Adipocyte (in vitro differentiated cells): Measurements from ENCODE around the gene NTMT1.
"Not testable (repeated sequence)": the region's sequence is repeated elsewhere in the genome, so short reads cannot be mapped to it uniquely, and the experiment has no call there.

ENCODE experiments used
- DNase-seq: peaks from one replicate; pipeline ENCODE4 v3.0.0-alpha.2; 2015; ENCODE audit warnings: low read depth
- H3K27me3 ChIP-seq: replicated peaks from 2 replicates; pipeline ENCODE4 v1.7.0; 2013; ENCODE audit warnings: mild to moderate bottlenecking, low read length, moderate library complexity; ENCODE audit not compliant: control insufficient read depth, insufficient read depth
- H3K36me3 ChIP-seq: 2 replicates; pipeline ENCODE4 v1.7.0; 2013; ENCODE audit warnings: low read length, mild to moderate bottlenecking, moderate library complexity; ENCODE audit not compliant: control insufficient read depth, insufficient read depth, severe bottlenecking
- H3K4me1 ChIP-seq: 2 replicates; pipeline ENCODE4 v1.7.0; 2013; ENCODE audit warnings: mild to moderate bottlenecking, low read length, moderate library complexity; ENCODE audit not compliant: control insufficient read depth, insufficient read depth
- H3K4me3 ChIP-seq: 2 replicates; pipeline ENCODE4 v1.7.0; 2013; ENCODE audit warnings: mild to moderate bottlenecking, low read length, moderate library complexity
- H3K9ac ChIP-seq: 2 replicates; pipeline ENCODE4 v1.7.0; 2013; ENCODE audit warnings: mild to moderate bottlenecking, low read length, moderate library complexity
- H3K9me3 ChIP-seq: 2 replicates; pipeline ENCODE4 v1.7.0; 2013; ENCODE audit warnings: mild to moderate bottlenecking, low read length, moderate library complexity; ENCODE audit not compliant: control insufficient read depth

Gene NTMT1

DNA sequence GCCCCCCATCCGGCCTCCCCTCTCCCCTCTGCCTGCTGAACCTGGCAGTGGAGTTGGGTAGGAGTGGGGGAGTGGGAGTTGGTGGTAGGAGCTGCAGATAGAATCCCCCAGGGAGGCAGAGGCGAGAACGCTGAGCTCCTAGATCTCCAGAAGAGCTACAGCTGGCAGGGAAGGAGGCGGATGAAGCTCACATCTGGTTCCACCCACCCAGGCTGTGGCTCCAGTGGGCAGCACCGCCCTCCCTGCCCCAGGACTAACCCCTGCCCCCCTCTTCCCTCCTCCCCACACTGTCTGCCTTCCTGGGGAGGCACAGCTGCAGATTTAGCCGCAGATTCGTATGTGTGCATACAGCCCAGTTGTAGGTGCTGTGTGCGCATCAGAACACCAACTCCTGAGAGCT is 39.3 kb upstream of the NTMT1 start:
- no peaks in the 10 kb centered on the region for H3K36me3 ChIP-seq
- no peak for DNase-seq
- H3K4me3 ChIP-seq: no peak overlapping the region
- no peaks in the 10 kb centered on the region for H3K9me3 ChIP-seq
- H3K27me3 ChIP-seq: no peaks in the 10 kb centered on the region
- peaks cover 5% of the 10 kb centered on the region for H3K4me1 ChIP-seq
- no peak overlapping the region for H3K9ac ChIP-seq

DNA sequence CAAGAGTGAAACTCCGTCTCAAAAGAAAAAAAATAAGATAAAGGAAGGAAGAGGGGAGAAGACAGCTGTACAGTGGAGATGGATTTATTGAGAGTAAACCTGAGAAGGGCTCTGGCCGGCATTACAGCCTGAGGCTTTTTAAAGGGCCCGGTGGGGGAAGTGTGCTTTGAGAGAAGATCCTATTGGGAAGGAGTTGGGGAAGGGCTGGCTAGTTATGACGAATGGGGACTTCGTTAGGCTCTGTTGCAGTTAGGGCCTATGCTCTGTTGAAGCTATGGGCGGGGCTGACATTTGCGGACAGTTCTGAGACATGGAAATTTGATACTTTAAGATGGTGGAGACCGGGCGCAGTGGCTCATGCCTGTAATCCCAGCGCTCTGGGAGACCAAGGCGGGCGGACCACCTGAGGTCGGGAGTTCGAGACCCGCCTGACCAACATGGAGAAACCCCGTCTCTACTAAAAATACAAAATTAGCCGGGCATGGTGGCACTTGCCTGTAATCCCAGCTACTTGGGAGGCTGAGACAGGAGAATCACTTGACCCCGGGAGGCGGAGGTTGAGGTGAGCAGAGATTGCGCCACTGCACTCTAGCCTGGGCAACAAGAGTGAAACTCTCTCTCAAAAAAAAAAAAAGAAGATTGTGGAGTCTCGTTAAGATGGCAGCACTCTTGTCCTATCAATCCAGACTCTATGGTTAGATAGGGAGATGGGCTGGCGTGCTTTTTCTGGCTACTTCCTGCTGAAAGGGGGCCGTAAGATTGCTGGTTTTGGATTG is 38.3 kb upstream of the NTMT1 start:
- Histone ChIP-seq H3K36me3 (no peaks in the 10 kb centered on the region), H3K4me1 (peaks cover 5% of the 10 kb centered on the region), H3K9ac (no peak overlapping the region), H3K4me3 (no peak overlapping the region), H3K9me3 (no peaks in the 10 kb centered on the region), H3K27me3 (no peaks in the 10 kb centered on the region)
- DNase-seq: no peak

DNA sequence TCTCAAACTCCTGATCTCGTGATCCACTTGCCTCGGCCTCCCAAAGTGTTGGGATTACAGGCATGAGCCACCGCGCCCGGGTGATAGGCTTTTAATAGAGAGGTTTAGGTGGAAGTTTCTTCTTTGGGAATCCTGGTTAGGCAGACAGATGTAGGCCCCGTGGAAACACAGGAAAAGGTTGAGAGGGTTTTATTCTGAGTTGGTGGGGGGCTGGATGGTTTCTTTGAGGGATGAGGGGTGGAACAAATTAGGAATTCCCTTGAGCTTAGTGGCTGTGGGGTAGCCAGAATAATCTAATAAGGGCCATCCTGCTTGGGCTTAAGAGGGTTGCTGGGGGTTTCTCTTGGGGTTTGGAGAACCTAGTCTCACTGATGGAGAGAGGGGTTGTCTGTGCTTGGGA is 35.5 kb upstream of the NTMT1 start:
- no peaks in the 10 kb centered on the region for H3K36me3 ChIP-seq
- no peaks in the 10 kb centered on the region for H3K9me3 ChIP-seq
- H3K27me3 ChIP-seq: no peaks in the 10 kb centered on the region
- no peak for DNase-seq
- no peak overlapping the region for H3K9ac ChIP-seq
- H3K4me1 ChIP-seq: no peaks in the 10 kb centered on the region
- no peak overlapping the region for H3K4me3 ChIP-seq

DNA sequence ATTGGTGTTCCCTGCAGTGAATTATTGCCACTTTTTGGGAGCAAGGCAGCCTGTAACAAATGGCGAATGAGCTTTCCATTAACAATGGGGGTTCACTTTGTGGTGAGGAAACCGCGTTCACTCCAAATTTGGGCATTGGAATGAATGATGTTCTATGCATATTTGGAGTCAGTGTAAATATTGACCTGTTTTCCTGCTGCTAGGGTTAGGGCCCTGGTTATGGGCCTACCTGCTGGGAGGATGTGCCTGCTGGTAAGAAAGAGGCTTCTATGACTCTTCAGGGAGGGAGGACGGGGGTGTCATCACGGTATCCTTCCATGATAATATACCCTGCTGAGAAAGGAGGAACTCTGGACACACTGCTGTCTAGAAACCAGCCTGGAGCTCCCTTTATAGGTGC is 34.0 kb upstream of the NTMT1 start:
- DNase-seq: no peak

DNA sequence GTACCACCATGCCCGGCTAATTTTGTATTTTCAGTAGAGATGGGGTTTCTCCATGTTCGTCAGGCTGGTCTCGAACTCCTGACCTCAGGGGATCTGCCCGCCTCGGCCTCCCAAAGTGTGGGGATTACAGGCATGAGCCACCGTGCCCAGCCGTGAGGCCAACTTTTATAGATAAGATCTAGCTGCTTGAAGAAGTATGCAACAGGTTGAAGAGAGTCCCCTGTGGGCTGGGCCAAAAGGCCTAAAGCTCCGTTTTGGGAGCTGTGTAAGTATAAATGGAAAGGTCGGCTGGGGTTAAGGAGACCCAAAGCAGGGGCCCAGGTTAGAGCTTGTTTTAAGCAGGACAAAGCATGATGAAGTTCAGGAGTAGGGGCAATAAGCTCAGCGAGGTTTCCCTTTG is 33.2 kb upstream of the NTMT1 start:
- H3K4me1 ChIP-seq, H3K27me3 ChIP-seq: not testable (repeated sequence)

More for the DNA sequence above, 34.0 kb upstream of the NTMT1 start:
- no peaks in the 10 kb centered on the region for H3K4me1 ChIP-seq
- H3K9me3 ChIP-seq: no peaks in the 10 kb centered on the region
- H3K9ac ChIP-seq: no peak overlapping the region
- no peaks in the 10 kb centered on the region for H3K36me3 ChIP-seq
- no peak overlapping the region for H3K4me3 ChIP-seq
- H3K27me3 ChIP-seq: no peaks in the 10 kb centered on the region

DNA sequence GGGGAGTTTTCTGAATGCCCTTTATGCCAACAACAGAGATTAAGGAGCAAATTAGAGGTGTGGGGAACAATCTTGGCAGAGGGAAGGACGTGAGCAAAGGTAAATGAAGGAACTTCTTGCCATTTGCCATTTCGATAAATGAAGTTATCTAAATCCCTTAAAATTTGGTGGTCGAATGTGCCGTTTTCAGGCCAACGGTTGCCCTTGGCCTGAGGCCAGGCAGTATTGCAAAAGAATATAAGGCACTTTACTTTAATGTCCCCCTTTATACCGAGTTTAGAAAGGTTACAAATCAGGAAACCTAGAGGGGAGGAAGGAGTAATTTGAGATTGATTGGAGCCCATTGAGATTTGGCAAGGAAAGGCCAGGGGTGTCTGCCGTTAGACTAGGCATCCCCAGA is 31.3 kb upstream of the NTMT1 start:
- Histone ChIP-seq H3K4me1 (peaks cover 5% of the 10 kb centered on the region), H3K27me3 (no peaks in the 10 kb centered on the region), H3K9ac (no peak overlapping the region), H3K36me3 (no peaks in the 10 kb centered on the region), H3K4me3 (no peak overlapping the region), H3K9me3 (no peaks in the 10 kb centered on the region)
- DNase-seq: no peak

More for the DNA sequence above, 33.2 kb upstream of the NTMT1 start:
- not testable (repeated sequence) for H3K4me3 ChIP-seq, DNase-seq, H3K36me3 ChIP-seq, H3K9me3 ChIP-seq, H3K9ac ChIP-seq

DNA sequence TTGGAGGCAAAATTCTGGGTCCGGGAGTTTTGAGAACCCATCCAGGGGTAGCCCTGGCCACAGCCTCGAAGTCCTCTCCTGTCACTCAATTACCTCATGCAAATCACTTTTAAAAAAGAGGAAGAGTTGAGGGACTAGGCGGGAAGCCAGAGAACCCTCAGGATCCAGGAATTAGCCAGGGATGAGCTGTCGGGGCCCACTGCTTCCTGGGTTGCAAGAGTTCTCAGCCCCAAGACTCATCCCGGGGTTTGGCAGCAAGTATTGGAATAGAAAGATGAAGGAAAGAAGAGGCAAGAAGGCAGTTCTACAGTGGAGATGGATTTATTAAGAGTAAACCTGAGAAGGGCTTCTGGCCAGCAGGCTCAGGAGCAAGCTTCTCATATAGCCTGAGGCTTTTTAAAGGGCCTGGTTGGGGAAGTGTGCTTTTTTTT is 30.6 kb upstream of the NTMT1 start:
- no peaks in the 10 kb centered on the region for H3K36me3 ChIP-seq
- no peak overlapping the region for H3K4me3 ChIP-seq
- DNase-seq: peak; percentile 54
- H3K9ac ChIP-seq: no peak overlapping the region
- H3K9me3 ChIP-seq: no peaks in the 10 kb centered on the region
- H3K27me3 ChIP-seq: no peaks in the 10 kb centered on the region
- H3K4me1 ChIP-seq: peaks cover 5% of the 10 kb centered on the region

DNA sequence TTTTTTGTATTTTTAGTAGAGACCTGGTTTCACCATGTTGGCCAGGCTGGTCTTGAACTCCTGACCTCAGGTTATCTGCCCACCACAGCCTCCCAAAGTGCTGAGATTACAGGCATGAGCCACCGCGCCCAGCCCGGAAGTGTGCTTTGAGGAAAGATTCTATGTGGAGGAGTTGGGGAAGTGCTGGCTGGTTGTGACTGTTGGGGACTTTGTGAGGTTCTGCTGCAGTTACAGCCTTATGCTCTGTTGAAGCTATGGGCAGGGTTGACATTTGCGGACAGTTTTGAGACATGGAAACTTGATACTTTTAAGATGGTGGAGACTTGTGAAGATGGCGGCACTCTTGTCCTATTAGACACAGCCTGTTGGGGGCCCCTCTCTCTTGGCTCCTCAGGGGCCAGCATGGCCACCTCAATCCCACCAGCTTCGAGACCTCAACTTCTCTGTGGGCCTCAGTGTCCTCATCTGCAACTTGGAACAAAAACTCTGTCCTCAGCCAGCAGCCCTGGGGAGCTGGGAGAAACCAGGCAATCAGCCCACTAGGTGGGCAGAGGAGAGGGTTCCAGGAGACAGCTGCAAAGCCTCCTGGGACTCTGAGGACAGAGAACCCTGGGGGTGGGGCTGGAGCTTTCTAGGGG is 29.9 kb upstream of the NTMT1 start:
- no peak overlapping the region for H3K4me3 ChIP-seq

DNA sequence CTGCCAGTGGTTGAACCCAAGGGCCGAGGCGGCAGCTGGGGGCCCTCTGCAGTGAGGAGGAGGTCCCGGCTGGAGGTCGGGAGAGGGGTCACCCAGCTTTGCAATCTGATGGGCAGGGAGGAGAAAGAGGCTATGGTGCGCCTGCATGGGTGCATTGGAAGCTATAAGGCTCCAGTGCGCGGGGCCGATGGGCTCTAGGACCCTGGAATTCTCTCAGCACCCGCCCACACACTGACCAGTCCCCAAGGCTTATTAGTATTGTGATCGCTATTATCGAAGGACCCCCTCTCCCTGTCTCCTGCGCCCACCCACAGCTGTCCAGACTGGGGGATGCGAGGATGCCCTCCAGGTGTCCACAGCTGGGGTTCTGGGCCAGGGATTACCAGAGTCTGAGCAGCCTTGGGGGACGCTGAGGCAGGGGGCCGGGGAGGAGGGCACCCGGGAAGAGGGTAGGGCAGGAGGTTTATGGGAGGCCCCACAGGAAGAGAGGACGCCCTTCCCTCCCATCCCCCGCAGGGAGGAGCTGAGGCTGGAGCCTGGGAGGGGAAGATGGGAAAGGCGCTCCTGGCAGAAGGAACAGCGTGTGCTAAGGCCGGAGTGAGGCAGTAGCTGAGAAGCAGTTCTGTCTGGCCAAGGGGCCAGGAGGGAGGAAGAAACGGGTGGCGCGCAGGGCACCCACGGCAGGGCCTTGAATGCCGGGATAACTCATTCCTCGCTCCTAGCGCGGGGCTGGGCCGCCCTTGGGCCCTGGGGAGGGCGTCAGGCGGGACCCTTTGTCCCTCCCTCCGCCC is 29.2 kb upstream of the NTMT1 start:
- H3K9ac ChIP-seq: peak overlapping the region; percentile 70
- no peaks in the 10 kb centered on the region for H3K27me3 ChIP-seq
- H3K4me3 ChIP-seq: no peak overlapping the region
- H3K4me1 ChIP-seq: peaks cover 5% of the 10 kb centered on the region
- peak; percentile 73 for DNase-seq
- H3K9me3 ChIP-seq: no peaks in the 10 kb centered on the region
- no peaks in the 10 kb centered on the region for H3K36me3 ChIP-seq

More for the DNA sequence above, 29.9 kb upstream of the NTMT1 start:
- H3K27me3 ChIP-seq: no peaks in the 10 kb centered on the region
- H3K9ac ChIP-seq: no peak overlapping the region
- peaks cover 5% of the 10 kb centered on the region for H3K4me1 ChIP-seq
- no peaks in the 10 kb centered on the region for H3K36me3 ChIP-seq
- H3K9me3 ChIP-seq: no peaks in the 10 kb centered on the region
- no peak for DNase-seq

DNA sequence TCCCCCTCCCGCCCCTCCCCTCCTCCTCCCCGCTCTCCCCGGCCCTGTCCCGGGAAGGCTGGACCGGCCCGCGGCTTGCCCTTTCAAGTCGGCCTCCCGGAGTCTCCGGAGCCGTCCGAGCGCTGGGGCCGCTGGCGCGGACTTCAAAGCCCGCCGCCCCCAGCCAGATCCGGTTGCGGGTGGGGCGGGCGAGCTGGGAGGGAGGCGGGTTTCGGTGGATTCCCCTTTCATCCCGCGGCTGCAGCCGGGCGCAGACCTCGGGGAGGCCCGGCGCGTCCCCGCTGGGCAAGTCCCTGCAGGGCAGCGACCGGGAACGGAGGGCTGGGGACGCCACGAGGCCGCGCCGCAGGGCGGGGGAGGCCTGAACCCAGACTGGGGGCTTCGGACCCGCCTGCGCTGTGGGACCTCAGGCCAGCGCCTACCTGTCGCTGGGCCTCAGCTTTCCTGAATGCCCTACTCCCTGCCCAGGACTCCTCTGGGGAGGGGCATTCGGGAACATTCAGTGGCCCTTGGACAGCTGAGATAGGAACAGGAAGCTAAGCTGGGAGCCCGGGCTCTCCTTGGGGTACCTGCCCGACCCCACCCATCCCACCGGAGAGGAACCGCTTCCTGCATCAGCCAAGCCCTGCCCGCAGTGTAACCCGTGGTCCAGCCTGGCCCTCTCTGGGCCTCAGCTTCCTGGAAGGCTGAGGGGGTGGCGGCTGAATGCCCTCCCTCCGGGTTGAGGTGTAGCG is 28.4 kb upstream of the NTMT1 start:
- DNase-seq: peak; percentile 83
- Histone ChIP-seq H3K27me3 (no peaks in the 10 kb centered on the region), H3K4me3 (peak overlapping the region; percentile 62), H3K36me3 (no peaks in the 10 kb centered on the region), H3K9me3 (no peaks in the 10 kb centered on the region), H3K4me1 (peaks cover 5% of the 10 kb centered on the region), H3K9ac (peak overlapping the region; percentile 79)
